IPS DF 4.7 (cell line): ENCODE results near the gene NRIP2.

Experiments used
- DNase-seq: peaks from one replicate; pipeline ENCODE4 v3.0.0-alpha.2; 2013; ENCODE audit warnings: low spot score; ENCODE audit errors: extremely low read depth

Gene NRIP2

DNA sequence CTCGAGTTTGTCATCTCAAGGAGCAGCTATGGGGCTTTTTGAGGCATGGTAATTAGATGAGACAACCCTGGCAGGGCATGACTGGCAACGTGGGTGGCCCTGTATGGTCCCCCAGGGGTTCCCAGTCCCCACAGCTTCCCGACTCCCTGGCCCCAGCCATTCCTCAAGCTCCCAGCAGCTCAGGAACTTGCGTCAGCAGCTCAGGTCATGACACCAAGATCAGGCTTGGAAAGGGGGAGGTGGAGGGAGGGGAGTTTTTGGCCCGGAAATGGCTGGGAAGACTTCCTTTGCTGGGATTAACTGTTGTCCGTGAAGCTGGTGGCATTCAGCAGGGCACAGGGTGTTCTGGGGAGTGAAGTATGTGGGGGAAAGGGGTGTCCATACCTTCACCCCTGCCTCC, 10.4 kb upstream of the NRIP2 start:
- DNase-seq, result no peak

DNA sequence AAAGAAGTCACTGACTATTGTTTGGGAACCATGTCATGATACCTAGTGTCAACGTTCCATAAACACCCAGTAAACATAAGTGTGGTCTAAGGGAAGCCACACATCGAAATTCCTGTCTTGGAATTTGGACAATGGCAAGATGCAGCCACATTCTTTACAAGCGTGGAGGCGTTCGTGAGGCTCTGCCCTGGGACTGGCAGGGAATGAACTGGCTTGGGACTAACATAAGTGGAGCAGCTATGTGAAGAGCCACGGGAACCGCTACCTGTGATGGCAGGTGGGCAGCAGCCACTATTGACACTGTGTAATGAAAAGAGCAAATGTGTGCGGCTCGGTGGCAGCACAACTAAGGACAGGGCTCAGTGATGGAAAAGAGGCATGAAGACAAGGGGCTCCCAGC, 10.0 kb upstream of the NRIP2 start:
- DNase-seq, result no peak

DNA sequence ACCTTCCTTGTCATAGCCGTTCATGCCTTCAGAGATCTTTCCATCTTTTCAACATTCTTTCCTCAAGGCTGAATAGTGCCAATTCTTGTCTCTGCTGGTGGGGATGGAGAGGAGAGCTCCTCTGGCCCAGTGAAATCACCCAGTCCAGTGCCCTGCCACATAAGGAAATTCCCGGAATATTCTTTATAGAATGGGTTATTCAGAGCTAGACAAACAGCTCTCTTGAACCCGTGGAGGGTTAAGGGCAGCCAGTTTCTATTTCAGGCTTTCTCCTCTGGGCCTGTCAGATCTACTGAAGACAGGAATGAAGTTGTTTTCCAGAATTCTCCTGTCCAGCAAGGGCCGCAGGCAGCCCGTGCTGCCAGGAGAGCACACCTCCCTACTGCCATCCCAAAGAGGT, 8.1 kb upstream of the NRIP2 start:
- no peak for DNase-seq

- no peak for DNase-seq
Observed at GRCh38 chr12:2841056-2841650, 6.3 kb upstream of the NRIP2 start.

DNA sequence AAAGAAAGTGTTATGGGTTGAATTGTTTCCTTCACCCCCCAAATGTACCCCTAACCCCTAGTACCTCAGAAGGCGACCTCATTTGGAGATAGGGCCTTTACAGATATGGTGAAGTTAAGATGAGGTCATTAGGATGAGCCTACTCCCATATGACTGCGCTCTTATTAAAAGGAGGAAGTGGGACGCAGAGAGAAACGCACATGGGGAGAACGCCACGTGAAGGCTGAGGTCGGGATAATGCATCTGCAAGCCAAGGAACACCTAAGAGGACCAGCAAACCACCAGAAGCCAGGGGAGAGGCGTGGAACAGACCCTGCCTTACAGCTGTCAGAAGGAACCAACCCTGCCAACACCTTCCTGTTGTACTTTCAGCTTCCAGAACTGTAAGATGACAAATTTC, 1.7 kb upstream of the NRIP2 start:
- no peak for DNase-seq

- DNase-seq, result no peak
Observed at GRCh38 chr12:2835691-2836403, 1.0 kb upstream of the NRIP2 start.

- DNase-seq, result no peak
Observed at GRCh38 chr12:2833810-2834209, 1.0 kb downstream of the NRIP2 start.

DNA sequence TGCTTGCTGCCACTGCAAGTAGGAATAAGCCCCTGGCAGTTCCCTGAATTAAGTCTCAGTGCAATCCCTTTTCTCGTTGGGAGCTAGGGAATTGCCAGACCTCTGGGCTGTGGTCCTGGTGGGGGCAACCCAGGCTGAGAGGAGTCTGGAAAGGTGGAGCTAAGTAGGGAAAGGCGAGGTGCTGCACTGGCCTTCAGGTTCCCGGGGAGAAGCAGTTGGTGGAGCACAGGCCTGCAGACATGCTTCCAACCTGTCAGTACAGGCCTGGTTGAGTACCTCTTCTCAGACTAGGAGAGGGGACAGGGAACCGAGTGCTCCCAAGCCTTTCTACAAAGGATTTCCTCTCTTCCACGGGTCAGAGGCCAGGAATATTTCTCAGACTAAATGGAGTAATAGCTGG, 1.5 kb downstream of the NRIP2 start:
- DNase-seq, result no peak

GRCh38 chr12:2832550-2833127, 2.2 kb downstream of the NRIP2 start:
- DNase-seq, result no peak

DNA sequence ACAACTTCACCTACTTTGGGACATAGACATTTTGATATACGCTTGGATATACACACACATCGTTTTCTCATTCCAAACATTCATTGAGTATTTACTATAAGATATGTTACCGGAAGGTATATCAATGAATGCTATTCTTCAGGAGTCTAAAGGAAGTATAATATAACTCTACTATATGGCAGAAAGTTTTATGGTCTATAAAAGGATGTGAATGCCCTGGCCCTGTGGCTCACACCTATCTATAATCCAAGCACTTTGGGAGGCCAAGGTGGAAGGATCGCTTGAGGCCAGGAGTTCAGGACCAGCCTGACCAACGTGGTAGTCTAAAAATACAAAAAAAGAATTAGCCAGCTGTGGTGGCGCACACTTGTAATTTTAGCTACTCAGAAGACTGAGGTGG, 5.6 kb downstream of the NRIP2 start:
- no peak for DNase-seq

DNA sequence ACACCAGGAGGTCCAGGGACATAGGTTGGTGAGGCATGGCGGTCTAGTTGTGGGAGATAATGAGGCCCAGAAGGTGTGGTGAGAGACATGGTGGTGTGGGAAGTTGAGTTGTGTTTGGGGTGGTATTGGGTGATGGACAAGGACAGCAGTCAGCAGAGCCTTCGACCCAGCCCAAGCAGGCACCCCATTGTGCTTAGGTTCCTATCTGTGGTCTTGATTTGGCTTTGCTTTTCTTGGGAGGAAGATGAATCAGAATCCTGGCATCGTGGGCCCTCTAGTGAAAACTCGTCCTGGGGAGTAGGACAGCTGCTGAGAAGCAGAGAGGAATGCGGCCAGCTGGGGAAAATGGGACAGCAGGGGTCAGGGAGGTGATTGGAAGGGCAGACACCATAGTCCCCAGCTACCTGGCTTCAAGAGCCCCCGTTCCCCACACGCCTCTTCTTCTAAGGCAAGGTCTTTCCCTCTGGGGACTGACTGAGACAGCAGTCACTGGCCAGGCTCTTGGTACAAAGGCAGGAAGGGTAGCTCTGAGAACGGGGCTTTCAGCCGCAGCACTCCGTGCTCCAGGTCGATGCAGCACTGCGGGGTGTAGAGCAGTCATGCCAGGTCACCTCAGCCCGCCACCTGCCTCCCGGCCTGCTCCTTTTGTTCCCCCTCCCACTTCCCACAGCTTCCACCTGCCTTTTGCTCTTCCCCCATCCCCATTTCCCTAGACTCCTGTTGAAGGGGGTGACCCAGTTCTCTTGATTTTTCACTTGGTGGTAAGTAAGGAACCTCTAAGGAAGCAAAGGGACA, 7.9 kb downstream of the NRIP2 start:
- no peak for DNase-seq

- no peak for DNase-seq
Observed at GRCh38 chr12:2826036-2826435, 8.8 kb downstream of the NRIP2 start.

DNA sequence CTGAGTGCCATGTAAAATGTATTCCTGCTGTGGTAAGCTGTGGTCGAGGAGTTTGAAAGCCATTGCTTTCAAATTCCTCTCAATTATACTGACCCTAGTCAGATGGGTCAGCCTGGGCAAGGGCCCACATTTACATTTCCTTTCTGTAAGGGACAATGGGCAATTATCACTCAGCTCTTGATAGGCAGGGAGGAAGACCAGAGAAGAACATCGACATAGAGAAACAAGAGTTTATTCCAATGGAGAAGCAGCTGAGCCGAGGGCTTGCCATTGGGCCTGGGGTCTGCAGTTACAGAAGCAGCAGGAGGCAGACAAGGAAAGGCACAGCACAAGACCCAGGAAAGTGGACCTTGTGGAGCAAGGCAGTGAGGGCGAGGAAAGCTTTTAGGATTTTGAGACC, 9.7 kb downstream of the NRIP2 start:
- no peak for DNase-seq

DNA sequence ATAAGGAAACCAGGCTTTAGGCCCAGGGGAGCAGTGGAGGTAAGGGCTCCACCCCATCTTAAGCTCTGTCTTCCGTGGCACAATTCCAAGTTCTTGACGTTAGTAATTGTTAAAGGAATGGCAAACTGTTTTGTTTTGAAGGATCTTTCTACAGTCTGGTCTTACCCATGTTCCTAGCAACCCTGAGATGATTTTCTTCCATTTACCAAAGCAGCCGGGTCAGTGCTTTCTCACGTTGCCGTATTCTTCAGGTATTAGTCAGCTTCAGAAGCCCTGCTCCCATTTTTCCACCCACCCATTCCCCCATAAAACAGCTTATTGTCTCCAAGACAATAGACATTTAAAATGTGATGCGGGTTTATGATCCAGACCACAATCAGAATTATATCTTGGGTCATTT, 10.3 kb downstream of the NRIP2 start:
- DNase-seq, result no peak

- DNase-seq, result no peak
Observed at GRCh38 chr12:2823483-2823882, 11.4 kb downstream of the NRIP2 start.

GRCh38 chr12:2820432-2820831, 14.4 kb downstream of the NRIP2 start:
- DNase-seq, result no peak

DNA sequence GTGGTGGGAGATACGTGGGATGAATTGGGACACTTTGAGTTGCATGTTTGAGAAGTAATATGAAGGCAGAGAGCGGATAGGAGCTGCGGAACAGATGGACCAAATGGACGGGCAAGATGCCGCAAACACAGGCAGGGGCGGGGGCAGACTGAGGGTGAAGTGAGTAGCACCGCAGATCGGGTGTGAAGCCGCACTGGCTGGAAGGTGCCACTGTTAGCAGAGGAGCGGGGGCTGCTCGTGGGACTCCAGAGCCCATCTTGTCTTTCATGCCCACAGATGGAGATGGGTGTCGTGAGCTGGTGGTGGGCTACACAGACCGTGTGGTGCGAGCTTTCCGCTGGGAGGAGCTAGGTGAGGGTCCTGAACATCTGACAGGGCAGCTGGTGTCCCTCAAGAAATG, 15.0 kb downstream of the NRIP2 start:
- DNase-seq, result no peak

- no peak for DNase-seq
Observed at GRCh38 chr12:2813214-2814185, 21.3 kb downstream of the NRIP2 start.

DNA sequence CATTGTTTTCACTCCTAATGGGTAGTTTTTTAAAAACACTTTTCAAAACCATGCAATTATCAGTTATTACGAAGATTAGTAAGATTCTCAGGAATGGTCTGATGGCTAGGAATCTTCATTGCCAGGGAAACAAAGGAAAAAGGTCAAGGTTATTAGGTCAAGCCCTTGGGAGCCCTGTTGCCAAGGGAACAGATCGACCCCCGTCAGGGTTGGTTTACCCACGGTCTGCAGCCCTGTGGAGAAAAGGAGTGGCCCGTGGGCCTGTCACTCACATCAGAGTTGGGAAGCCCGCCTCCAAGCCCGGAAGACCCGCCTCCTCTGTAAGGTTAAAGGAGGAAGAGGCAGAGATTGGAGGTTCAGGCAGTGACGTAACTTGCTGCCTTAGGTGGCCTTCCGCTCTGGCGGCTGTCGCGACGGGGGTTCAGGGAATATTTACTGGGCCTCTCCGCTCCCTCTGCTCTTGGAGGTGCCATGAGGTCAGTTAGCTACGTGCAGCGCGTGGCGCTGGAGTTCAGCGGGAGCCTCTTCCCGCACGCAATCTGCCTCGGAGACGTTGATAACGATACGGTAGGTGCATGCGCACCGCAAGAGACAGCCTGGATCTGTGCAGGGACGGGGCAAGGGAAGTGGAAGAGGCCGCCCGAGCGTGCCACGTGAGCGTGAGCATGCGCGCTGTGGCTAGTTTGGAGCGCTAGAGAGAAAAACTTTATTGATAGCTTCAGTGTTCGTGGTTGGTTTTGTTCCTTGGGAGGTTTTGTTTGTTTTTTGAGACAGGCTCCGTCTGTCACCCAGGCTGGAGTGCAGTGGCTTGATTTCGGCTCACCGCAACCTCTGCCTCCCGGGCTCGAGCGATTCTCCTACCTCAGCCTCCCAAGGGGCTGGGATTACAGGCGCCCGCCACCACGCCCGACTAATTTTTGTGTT, 22.3 kb downstream of the NRIP2 start, which contains the start of gene ITFG2:
ITFG2 (plus strand) TSS at position 379 of the 924 bp plus-strand sequence; CDS start at position 472, 93 bp downstream.
- DNase-seq, result peak; percentile 99

- DNase-seq, result no peak
Observed at GRCh38 chr12:2811801-2812200, 23.0 kb downstream of the NRIP2 start.
